GM21786 (cell line): ENCODE results near the gene MCF2L2.
A peak's percentile ranks its signal among the peaks of the same experiment; 100 is the strongest.
"Not testable (repeated sequence)": the region's sequence is repeated elsewhere in the genome, so short reads cannot be mapped to it uniquely, and the experiment has no call there.

Experiments used
- ATAC-seq: cut with Tn5 transposase; IDR thresholded peaks from one replicate; pipeline ENCODE4 v1.9.1; 2021; ENCODE audit not compliant: unreplicated experiment

Gene MCF2L2

GRCh38 chr3:183446838-183447205 is 18.4 kb upstream of the MCF2L2 start:
- no peak for ATAC-seq

DNA sequence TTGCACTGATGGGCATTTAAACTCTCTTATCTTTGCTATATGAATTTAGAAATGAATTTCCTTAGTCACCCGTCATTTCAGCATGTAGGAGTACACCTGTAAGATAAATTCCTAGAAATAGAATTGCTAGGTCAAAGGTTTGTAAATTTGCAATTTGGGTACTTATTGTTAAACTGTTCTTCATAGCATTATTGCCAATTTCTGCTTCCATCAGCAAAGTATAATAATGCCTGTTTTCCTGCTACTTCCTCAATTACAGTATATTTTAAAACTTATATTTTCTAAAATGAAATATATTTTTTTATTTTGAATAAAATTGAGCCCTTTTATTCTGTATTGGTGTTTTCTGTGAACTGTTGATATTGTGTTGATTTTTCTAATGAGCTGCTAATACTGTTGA is 16.3 kb upstream of the MCF2L2 start:
- ATAC-seq = no peak

DNA sequence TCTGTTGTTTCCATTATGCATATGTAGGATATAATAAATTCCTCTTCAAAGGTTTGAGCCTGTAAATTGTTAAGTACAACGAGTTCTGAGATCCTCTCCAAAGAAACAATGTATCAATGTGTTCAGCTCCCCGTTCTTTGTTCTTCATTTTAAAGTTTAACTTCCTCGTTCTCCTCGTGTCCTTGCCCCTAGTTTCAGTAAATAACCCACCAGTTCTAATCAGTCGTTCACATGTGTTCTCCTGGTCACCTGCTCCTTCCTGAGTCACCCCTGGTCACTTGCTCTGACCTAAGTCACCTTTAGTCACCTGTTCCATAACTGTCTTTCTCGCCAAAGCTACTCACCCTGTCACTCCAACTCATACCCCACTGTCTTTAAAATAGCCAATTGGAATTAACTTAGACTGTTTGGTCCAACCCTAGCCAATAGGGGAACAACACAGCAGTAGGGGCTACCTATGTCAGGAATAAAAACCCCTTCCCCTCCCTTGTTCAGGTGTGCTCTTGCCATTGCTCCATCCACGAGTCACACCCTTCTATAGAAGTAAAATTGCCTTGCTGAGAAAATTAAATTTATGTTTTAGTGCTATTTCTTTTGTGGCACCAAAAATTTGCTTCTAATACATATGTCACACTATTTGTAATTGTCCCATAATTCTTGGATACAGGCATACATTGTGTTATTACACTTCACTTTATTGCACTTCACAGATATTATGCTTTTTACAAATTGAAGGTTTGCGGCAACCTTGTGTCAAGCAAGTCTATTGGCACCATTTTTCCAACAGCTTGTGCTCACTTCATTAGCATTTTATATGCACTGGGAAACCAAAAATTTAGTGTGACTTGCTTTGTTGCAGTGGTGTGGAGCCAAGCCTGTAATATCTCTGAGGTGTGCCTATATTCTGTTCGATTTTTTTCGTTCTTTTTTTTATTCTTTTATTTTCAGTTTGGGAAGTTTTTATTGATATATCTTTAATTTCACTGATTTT is 15.3 kb upstream of the MCF2L2 start:
- ATAC-seq = no peak

DNA sequence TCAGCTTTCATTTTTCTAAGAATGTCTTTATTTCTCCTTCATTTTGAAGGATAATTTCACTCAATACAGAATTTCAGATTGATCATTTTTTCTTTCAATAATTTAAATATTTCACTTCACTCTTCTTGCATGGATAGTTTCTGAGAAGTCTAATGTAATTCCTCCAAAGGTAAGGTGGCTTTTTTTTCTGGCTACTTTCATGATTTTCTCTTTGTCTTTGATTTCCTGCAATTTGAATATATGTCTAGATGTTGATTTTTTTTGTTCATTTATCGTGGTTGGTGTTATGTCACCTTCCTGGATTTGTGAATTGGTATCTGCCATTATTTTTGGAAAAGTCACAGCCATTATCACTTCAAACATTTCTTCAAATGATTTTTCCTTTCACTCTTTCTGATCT is 14.6 kb upstream of the MCF2L2 start:
- ATAC-seq = no peak

DNA sequence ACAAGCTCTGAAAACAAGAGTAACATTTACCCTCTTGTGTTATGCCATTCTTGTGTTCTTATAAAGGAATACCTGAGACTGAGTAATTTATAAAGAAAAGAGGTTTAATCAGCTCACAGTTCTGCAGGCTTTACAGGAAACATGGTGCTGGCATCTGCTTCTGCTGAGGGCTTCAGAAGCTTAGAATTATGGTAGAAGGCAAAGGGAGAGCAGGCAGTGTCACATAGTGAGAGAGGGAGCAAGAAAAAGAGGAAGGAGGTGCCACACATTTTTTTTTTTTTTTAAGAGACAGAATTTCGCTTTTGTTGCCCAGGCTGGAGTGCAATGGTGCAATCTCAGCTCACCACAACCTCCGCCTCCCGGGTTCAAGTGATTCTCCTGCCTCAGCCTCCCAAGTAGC is 12.1 kb upstream of the MCF2L2 start:
- not testable (repeated sequence) for ATAC-seq

DNA sequence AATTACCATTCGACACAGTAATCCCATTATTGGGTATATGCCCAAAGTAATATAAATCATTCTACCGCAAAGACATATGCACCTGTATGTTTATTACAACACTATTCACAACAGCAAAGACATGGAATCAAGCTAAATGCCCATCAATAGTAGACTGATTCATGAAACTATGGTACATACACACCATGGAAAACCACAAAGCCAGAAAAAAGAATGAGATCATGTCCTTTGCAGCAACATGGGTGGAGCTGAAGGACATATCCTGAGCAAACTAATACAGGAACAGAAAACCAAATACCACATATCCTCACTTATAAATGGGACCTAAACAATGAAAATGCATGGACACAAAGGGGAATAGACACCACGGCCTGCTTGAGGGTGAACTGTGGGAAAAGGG is 11.1 kb upstream of the MCF2L2 start:
- ATAC-seq = no peak

DNA sequence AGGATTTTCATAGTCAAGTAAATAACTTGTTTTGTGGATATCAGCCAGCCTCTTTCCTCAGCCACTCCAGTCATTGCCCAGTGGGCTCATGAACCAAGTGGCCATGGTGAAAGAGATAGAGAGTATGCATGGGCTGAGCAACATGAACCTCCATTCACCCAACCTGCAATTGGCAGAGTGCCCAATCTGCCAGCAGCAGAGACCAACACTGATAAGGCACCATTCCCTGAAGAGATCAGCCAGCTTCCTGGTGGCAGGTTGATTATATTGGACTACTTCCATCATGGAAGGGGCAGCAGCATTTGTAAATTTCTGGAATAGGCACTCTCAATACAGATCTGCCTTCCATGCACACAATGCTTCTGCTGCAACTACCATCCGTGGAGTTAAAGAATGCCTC is 10.3 kb upstream of the MCF2L2 start:
- no peak for ATAC-seq

- no peak for ATAC-seq
Measured at GRCh38 chr3:183437666-183438564, 9.5 kb upstream of the MCF2L2 start.

- ATAC-seq = no peak
Measured at GRCh38 chr3:183437061-183437460, 8.6 kb upstream of the MCF2L2 start.

DNA sequence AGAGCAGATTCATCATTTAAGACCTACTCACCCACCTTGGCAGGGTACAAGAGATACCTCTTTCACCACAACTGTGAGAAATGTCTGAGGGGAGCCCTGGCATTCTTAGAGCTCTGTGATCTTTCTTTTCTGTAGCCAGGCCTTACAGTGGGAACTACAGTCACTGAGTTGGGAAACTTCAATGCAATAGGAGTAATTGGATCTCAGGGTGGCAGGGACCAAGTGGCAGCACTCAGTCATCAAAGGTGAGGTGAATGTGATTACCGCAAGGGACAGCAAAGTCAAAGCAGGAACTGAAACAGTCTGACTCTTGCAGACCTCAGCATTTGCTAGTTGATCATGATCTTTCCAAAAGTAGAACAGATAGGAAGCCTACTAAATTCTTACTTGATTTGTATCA is 7.2 kb upstream of the MCF2L2 start:
- peak; percentile 91 for ATAC-seq

DNA sequence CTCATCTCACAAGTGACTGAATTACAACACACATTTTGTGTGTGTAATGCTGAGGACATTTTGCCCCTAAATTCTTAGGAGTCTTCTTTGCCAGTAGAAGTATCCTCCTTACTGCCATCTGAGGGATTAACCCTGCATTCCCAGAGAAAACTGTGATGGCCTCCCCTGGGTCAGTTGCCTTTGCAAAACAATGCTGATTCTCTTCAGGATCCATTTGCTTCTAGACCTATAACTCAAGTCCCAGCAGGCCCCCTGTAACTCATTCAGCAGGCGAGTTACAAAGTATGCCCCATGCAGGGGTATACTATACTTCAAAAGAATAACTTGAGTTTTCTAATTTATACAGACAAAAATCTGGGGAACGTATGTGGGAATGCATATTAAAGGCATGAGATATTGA is 6.6 kb upstream of the MCF2L2 start:
- no peak for ATAC-seq

DNA sequence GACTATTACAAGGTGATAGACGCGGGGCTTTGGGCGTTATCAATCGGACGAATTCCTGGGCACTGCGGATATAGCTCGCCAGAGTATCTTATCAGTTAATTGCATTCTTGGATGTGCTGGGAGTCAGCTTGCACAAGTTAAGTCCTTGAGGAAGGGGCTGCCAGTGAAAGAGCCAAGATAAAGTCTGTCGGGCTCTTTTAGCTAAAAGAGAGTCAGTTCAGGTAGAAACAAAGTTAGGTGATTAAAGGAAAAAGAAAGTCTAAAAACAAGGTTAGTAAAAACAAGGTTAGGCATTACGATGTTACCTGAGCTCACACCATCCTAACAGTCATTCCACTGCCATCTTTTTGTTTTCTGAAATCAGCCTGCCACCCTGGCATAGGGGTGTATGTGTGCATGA is 6.1 kb upstream of the MCF2L2 start:
- ATAC-seq = no peak

DNA sequence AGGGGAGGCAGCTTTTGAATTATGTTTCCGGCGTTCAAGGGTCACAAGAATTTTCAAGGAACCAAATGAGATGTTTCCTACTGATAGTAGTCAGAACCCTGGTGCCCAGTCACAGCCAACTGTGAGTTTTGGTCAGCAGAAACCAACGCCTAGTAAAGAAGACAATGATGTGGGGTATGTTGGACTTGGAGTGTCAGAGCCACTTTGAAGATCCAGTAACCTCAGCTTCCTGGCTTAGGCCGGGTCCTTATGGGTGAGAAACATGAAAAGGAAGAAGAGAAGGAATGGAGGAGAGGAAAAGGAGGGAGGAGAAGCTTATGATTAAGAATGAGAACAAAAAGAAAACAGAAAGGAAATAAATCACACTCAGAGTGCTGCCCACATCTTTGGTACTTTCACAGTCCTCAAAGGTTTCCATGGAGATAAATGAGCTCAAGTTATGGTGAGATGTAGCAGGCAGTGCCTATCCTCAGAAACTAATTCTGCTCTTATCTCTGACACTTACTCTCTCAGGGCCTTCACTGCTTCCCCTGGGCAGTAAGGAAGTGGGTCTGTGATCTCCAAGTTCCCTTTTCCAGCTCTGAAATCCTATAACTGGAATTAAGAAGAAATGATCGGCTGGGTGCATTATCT is 2.0 kb upstream of the MCF2L2 start:
- no peak for ATAC-seq

- ATAC-seq = peak; percentile 18
Measured at GRCh38 chr3:183427876-183428446, 458 bp downstream of the MCF2L2 start.

- no peak for ATAC-seq
Measured at GRCh38 chr3:183427196-183427875, 1.1 kb downstream of the MCF2L2 start.

DNA sequence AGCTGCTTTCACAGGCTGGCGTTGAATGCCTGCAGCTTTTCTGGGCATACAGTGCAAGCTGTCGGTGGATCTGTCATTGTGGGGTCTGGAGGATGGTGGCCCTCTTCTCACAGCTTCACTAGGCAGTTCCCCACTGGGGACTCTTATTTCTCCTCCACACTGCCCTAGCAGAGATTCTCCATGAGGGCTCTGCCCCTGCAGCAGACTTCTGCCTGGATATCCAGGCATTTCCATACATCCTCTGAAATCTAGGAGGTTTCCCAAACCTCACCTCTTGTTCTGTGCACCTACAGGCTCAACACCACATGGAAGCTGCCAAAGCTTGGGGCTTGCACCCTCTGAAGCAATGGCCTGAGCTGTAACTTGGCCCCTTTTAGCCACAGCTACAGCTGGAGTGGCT is 9.6 kb downstream of the MCF2L2 start:
- ATAC-seq = not testable (repeated sequence)

GRCh38 chr3:183411216-183411922 is 17.1 kb downstream of the MCF2L2 start:
- no peak for ATAC-seq

GRCh38 chr3:183410759-183411158 is 17.7 kb downstream of the MCF2L2 start:
- no peak for ATAC-seq

GRCh38 chr3:183410280-183410679 is 18.1 kb downstream of the MCF2L2 start:
- ATAC-seq = no peak

- no peak for ATAC-seq
Measured at GRCh38 chr3:183409219-183409618, 19.2 kb downstream of the MCF2L2 start.
